GM18498 (cell line): ENCODE data around the gene CEMIP.

ENCODE experiments used
- ATAC-seq: cut with Tn5 transposase; IDR thresholded peaks from one replicate; pipeline ENCODE4 v1.9.1; 2021; ENCODE audit warnings: mild to moderate bottlenecking, moderate library complexity; ENCODE audit not compliant: unreplicated experiment

The CEMIP gene

GRCh38 chr15:80844011-80844732 is 65.0 kb downstream of the CEMIP start:
- ATAC-seq: no peak

- no peak for ATAC-seq
These were observed 67.1 kb downstream of the CEMIP start for GRCh38 chr15:80846031-80846815.

GRCh38 chr15:80849308-80849707 is 70.1 kb downstream of the CEMIP start:
- no peak for ATAC-seq

GRCh38 chr15:80850941-80851451 is 71.8 kb downstream of the CEMIP start:
- ATAC-seq: no peak

GRCh38 chr15:80852676-80853075 is 73.5 kb downstream of the CEMIP start:
- ATAC-seq: no peak

GRCh38 chr15:80854104-80854503 is 74.9 kb downstream of the CEMIP start:
- ATAC-seq: no peak

- no peak for ATAC-seq
These were observed 76.0 kb downstream of the CEMIP start for GRCh38 chr15:80855206-80855605.

GRCh38 chr15:80856400-80856799 is 77.2 kb downstream of the CEMIP start:
- ATAC-seq: no peak

- no peak for ATAC-seq
These were observed 77.7 kb downstream of the CEMIP start for GRCh38 chr15:80856809-80857377.

GRCh38 chr15:80861731-80862170 is 82.6 kb downstream of the CEMIP start:
- ATAC-seq: no peak

GRCh38 chr15:80864666-80865065 is 85.5 kb downstream of the CEMIP start:
- no peak for ATAC-seq

- ATAC-seq: no peak
These were observed 87.8 kb downstream of the CEMIP start for GRCh38 chr15:80866936-80867335.

GRCh38 chr15:80870366-80870765 is 91.2 kb downstream of the CEMIP start:
- ATAC-seq: no peak

- no peak for ATAC-seq
These were observed 91.7 kb downstream of the CEMIP start for GRCh38 chr15:80870893-80871292.

GRCh38 chr15:80871858-80872257 is 92.7 kb downstream of the CEMIP start:
- no peak for ATAC-seq

GRCh38 chr15:80873366-80873952 is 94.3 kb downstream of the CEMIP start:
- no peak for ATAC-seq

GRCh38 chr15:80875568-80876347 is 96.6 kb downstream of the CEMIP start:
- no peak for ATAC-seq

- ATAC-seq: no peak
These were observed 97.1 kb downstream of the CEMIP start for GRCh38 chr15:80876348-80876674.

GRCh38 chr15:80878242-80878866 is 99.2 kb downstream of the CEMIP start:
- ATAC-seq: no peak

- no peak for ATAC-seq
These were observed 99.7 kb downstream of the CEMIP start for GRCh38 chr15:80878867-80879250.
